Kidney (tissue), 14 donors: ENCODE measurements around the gene MRPL18. TPM values are rescaled to one million over a fixed set of nuclear protein-coding genes. Genes with fewer than 3 reads are reported as not detected.
A peak's percentile ranks its signal among the peaks of the same experiment; 100 is the strongest.
"Not testable (repeated sequence)": the region's sequence is repeated elsewhere in the genome, so short reads cannot be mapped to it uniquely, and the experiment has no call there.

Experiments used
- DNase-seq, 5 donors: peaks; one replicate each; pipeline ENCODE4 v3.0.0-alpha.2; 2013 to 2020
- FAIRE-seq: peaks from 2 replicates; lab custom pipeline; 2012; peaks lifted over from hg19 to GRCh38; lab: Jason Lieb, UNC
- H3K27ac ChIP-seq, 2 donors: one replicate each; pipeline ENCODE4 v1.7.0; 2013; ENCODE audit warnings: low read depth in 2 of 2, low read length in 2 of 2, inconsistent platforms in 1 of 2
- H3K27me3 ChIP-seq: one replicate; pipeline ENCODE4 v1.7.1; 2013; ENCODE audit warnings: low read length, inconsistent platforms; ENCODE audit not compliant: control insufficient read depth, insufficient read depth
- H3K36me3 ChIP-seq, 3 donors: one replicate each; pipeline versions ENCODE4 v1.7.0 to v1.7.1; 2013; ENCODE audit warnings: low read length in 3 of 3, control low read depth in 1 of 3, inconsistent platforms in 1 of 3; ENCODE audit not compliant: insufficient read depth in 3 of 3, control insufficient read depth in 2 of 3
- H3K4me1 ChIP-seq, 3 donors: one replicate each; pipeline versions ENCODE4 v1.7.0 to v1.7.1; 2013; ENCODE audit warnings: low read length in 3 of 3, inconsistent platforms in 1 of 3, low read depth in 1 of 3; ENCODE audit not compliant: control insufficient read depth in 2 of 3, insufficient read depth in 2 of 3
- H3K4me3 ChIP-seq, 3 donors: one replicate each; pipeline versions ENCODE4 v1.7.0 to v1.8.1; 2013; ENCODE audit warnings: low read length in 3 of 3, control low read depth in 1 of 3, inconsistent platforms in 1 of 3
- H3K9ac ChIP-seq, 3 donors: one replicate each; pipeline versions ENCODE4 v1.7.0 to v1.7.1; 2013; ENCODE audit warnings: low read length in 3 of 3, control low read depth in 1 of 3, inconsistent platforms in 1 of 3
- H3K9me3 ChIP-seq, 3 donors: one replicate each; pipeline versions ENCODE4 v1.7.0 to v1.7.1; 2013; ENCODE audit warnings: low read length in 3 of 3, control low read depth in 1 of 3, inconsistent platforms in 1 of 3; ENCODE audit not compliant: control insufficient read depth in 2 of 3, insufficient read depth in 1 of 3
- intact Hi-C: fragments of 100-400 bp; cut with DNase I; formaldehyde crosslinking; loops from one replicate; pipeline ENCODE4 v1.11.1; 2022
- polyA plus RNA-seq: library from polyadenylated mRNA; stranded (reverse); fragments of 350-450 nt; fragmentation: Illumina TruSeq; extraction: RNeasy Lipid Tissue Mini Kit (QIAGEN cat#74804); gene quantifications from one replicate; pipeline ENCODE4 v1.2.3, GENCODE V29; 2014; ENCODE audit warnings: low read depth, low replicate concordance; ENCODE audit not compliant: insufficient read depth
- total RNA-seq: library from RNA; stranded (reverse); fragmentation: NEBNext Ultra II Directional; extraction: Animal tissue kit (Norgen Biotek cat#: 25700); gene quantifications from one replicate; pipeline ENCODE4 v1.2.1, GENCODE V29; 2021
- TF ChIP-seq, protein P1 (sequence below): IDR thresholded peaks from 3 replicates; pipeline ENCODE4 v1.5.1; 2012; ENCODE audit warnings: mild to moderate bottlenecking, moderate library complexity, borderline replicate concordance; ENCODE audit not compliant: insufficient read depth; ENCODE audit errors: extremely low read depth
- donor health status: control.
- donor health status: control.
- donor health status: control.
- donor health status: control.
- donor health status: control.
- donor health status: DM: yes; HTN: yes; CAD: no.
- donor health status: Normal renal cell carcinoma (clear cell type).

The MRPL18 gene
- total and polyA plus RNA-seq, 2 donors from 2014 or later = 56.7 to 87.2 TPM

DNA sequence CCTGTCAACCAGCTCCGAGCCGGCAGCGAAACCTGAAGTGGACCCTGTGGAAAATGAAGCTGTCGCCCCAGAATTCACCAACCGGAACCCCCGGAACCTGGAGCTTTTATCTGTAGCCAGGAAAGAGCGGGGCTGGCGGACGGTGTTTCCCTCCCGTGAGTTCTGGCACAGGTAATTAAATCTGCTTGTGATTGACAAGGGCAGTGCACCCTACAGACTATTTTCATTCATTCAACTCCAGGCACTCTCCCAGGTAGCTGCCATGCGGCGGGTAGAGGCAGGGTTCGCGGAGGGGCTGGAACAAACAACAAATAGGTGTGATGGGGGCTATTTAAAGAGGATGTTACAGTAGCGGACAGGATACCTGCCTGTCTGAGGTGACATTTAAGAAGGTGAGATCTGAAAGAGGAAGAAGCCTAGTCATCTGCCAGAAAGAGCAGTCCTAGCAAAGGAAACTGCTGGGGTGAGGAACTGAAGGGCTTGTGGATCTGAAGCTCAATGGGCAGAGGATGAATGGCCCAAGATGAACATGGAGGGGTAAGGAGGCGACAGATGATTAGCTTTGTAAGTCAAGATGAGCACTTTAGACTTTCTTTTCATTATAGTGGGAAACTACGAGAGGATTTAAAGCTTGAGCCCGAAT lies 810 bp downstream of the MRPL18 start:
- Histone ChIP-seq H3K36me3 (peaks cover 4 to 21% (median 4%) of the 10 kb centered on the region in 3 donors), H3K27me3 (no peaks in the 10 kb centered on the region), H3K4me1 (peaks cover 0 to 23% (median 16%) of the 10 kb centered on the region in 3 donors), H3K27ac (peak overlapping the region; percentile 96 to 99), H3K9me3 (no peaks in the 10 kb centered on the region), H3K9ac (peak overlapping the region; percentile 88 to 97 (median 88)), H3K4me3 (peak overlapping the region; percentile 95 to 98 (median 96))
- intact Hi-C loops = no loop called here
- TF ChIP-seq, protein P1, sequence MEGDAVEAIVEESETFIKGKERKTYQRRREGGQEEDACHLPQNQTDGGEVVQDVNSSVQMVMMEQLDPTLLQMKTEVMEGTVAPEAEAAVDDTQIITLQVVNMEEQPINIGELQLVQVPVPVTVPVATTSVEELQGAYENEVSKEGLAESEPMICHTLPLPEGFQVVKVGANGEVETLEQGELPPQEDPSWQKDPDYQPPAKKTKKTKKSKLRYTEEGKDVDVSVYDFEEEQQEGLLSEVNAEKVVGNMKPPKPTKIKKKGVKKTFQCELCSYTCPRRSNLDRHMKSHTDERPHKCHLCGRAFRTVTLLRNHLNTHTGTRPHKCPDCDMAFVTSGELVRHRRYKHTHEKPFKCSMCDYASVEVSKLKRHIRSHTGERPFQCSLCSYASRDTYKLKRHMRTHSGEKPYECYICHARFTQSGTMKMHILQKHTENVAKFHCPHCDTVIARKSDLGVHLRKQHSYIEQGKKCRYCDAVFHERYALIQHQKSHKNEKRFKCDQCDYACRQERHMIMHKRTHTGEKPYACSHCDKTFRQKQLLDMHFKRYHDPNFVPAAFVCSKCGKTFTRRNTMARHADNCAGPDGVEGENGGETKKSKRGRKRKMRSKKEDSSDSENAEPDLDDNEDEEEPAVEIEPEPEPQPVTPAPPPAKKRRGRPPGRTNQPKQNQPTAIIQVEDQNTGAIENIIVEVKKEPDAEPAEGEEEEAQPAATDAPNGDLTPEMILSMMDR = no peak
- no peak for FAIRE-seq
- DNase-seq = peak in 3 of 5 donors; percentile 3 to 74 (median 11)

GRCh38 chr6:159794976-159795375 lies 4.7 kb downstream of the MRPL18 start:
- H3K4me3 ChIP-seq, H3K27ac ChIP-seq, H3K9ac ChIP-seq, intact Hi-C loops, FAIRE-seq, H3K27me3 ChIP-seq, DNase-seq, H3K9me3 ChIP-seq: not testable (repeated sequence)
- peaks cover 0 to 30% (median 21%) of the 10 kb centered on the region in 3 donors for H3K36me3 ChIP-seq
- peaks cover 0 to 14% (median 6%) of the 10 kb centered on the region in 3 donors for H3K4me1 ChIP-seq

- Histone ChIP-seq H3K27ac (no peak overlapping the region), H3K9ac (no peak overlapping the region), H3K4me1 (no peaks in the 10 kb centered on the region), H3K4me3 (no peak overlapping the region), H3K27me3 (no peaks in the 10 kb centered on the region), H3K36me3 (peaks cover 0 to 22% (median 17%) of the 10 kb centered on the region in 3 donors), H3K9me3 (no peaks in the 10 kb centered on the region)
- intact Hi-C loops = no loop called here
- no peak for DNase-seq
- TF ChIP-seq, protein P1 = no peak
- FAIRE-seq = no peak
These were observed 7.3 kb downstream of the MRPL18 start for GRCh38 chr6:159797554-159797953.

DNA sequence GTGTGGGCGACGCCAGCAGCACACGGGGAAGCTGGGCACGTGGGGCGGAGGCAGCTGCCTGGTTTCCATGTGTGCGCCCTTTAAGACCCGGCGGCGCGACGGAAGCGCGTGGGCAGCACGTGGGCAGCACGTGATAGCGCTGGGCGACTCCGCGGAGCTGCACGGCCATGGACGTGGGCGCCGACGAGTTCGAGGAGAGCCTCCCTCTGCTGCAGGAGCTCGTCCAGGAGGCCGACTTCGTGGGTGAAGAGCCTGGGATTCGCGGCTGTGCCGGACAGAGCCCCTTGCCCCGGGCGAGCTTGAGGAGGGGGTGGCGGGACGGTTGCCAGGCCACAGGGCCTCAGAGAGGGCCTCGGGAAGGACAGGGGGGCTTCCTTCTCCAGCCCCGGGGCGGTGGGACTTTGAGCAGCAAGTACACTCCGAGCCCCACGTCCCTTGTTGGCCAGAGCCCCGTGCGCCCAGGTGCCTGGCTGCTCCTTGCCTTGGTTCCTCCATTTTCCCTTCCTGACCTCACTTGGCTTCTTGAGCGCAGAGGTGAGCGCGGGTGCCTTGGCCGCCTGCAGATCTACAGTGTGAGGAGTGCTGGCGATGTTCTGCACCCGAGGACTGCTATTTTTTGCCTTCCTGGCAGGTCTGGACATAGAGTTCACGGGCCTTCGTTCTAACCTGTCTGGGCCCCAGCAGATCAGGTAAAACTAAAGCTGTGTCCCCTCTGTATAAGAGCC lies 10.0 kb downstream of the MRPL18 start, which contains the start of gene PNLDC1:
TSS of gene PNLDC1 (plus strand) at position 136 of the 725 bp plus-strand sequence. CDS start at position 168, 32 bp downstream.
- DNase-seq (no peak), FAIRE-seq (no peak)
- H3K9me3 ChIP-seq = no peaks in the 10 kb centered on the region
- no peaks in the 10 kb centered on the region for H3K27me3 ChIP-seq
- no peak within 1 kb of the TSS for H3K27ac ChIP-seq
- no peak within 1 kb of the TSS for H3K4me3 ChIP-seq
- TF ChIP-seq, protein P1 = no peak
- no peak within 1 kb of the TSS for H3K9ac ChIP-seq
- intact Hi-C loops = no loop called here
- no peaks in the 10 kb centered on the region for H3K4me1 ChIP-seq
- peaks cover 0 to 21% (median 17%) of the 10 kb centered on the region in 3 donors for H3K36me3 ChIP-seq
